ENCODE results near the gene FBXW11.
"Not testable (repeated sequence)": the region's sequence is repeated elsewhere in the genome, so short reads cannot be mapped to it uniquely, and the experiment has no call there.

FBXW11 gene

GRCh38 chr5:171979606-171980005 is 26.8 kb downstream of the FBXW11 start:
- no peak for DNase-seq

DNA sequence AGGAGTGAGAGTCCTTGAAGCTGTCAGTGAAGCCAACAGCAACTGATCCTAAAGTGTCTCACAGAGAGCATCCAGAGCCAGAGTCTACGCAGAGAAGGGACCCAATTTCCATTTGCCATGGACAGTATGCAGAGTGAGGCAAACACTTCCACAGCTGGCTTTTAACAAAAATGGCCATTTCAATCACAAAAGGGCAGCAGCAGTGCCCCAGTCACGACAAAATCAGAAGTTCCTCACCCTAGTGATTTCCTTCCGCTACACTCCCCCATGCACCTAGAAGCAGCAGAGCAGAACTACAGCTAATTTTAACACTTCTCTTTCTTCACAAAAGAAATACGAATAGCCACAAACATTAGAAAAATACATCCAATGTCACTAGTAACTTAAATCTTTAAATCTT is 27.9 kb downstream of the FBXW11 start:
- no peak for DNase-seq

DNA sequence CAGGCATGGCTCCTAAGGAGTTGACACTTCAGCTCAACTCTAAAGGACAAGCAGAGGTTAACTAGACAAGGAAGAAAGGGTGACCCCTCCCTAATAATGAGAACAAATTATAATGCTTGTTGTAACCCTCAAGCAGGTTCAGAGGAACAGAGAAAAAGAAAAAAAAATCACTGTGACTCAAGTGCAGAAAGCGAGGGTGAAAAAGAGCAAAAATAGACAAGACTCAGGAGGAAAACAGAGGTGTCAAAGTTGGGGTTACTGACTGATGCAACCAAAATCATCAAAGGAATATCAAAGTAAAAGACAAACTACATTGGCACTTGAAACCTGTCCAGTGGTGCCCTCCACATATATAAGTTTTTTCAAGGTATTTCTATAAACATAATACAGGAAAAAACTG is 28.4 kb downstream of the FBXW11 start:
- no peak for DNase-seq

- DNase-seq = not testable (repeated sequence)
Measured at GRCh38 chr5:171977244-171977950, 29.0 kb downstream of the FBXW11 start.

GRCh38 chr5:171975877-171976667 is 30.4 kb downstream of the FBXW11 start:
- DNase-seq = no peak

DNA sequence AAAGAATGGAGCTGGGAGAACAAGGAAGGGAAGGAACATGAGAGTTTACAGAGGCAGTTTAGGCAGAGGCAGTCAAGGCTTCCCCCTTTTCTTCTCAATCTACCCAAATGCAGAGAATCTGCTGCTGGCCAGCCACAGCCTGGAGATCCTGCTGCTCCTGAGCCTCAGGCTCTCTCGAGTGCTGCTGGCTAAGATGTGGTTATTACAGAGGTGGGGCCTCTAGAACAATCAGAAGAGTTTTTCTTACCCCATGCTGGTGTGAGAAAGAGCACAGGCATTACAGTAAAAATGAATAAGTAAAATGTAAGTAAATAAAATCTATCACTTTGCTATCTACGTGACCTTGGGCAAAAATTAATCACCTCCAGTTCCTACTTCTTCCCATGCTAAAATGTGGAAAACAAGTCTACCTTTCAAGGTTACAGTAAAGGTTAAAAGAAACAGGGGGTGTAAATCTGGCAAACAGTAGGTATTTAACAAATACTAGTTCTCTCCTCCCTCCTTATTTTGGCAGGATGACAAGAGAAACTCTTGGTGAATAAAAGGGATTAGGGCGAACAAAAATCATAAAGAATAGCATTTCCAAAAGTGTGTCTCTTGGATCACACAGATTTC is 31.1 kb downstream of the FBXW11 start:
- no peak for DNase-seq

- DNase-seq = no peak
Measured at GRCh38 chr5:171970826-171971225, 35.6 kb downstream of the FBXW11 start.

DNA sequence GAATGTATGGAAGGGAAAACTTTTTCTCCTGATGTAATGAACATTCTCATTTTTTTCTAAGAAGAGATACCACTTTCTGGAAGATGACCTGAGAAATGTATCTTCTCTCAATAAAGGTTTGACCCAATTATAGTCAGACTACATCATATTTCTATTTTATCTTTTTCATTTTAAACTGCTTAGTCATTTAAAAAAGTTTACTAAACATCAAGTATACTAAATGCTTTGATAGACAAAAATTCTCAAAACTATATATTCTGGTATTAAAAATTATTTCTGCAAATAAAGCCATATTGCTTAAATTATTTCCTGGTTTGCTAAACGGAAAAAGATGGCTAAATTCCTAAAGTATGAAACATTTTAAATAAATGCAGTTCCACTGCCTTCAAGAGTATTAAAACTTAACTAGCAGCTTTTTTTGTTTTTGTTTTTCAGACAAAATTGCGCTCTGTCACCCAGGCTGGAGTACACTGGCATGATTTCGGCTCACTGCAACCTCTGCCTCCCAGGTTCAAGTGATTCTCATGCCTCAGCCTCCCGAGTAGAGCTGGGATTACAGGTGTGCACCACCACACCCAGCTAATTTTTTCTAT is 37.1 kb downstream of the FBXW11 start:
- no peak for DNase-seq

GRCh38 chr5:171968531-171968930 is 37.9 kb downstream of the FBXW11 start:
- DNase-seq = no peak

DNA sequence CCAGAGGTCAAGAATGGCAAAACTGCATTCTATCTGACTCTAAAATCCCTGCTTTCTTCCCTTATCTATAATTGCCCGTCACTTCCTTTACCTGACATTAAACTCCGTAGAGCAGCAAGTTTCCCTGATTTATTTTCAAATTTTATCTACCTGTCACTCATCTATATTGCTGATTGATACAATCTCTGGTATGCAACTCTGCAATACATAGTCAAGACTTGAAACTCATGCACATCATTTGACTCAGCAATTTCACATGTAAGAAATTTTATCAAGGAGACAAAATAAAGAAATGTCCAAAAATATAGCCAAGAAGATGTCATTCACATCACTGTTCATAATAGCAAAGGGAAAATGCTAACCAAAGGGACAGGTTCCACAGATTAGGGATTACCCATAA is 39.5 kb downstream of the FBXW11 start:
- DNase-seq = no peak

- no peak for DNase-seq
Measured at GRCh38 chr5:171966270-171966669, 40.2 kb downstream of the FBXW11 start.

- DNase-seq = no peak
Measured at GRCh38 chr5:171965745-171966144, 40.7 kb downstream of the FBXW11 start.

GRCh38 chr5:171963416-171963815 is 43.0 kb downstream of the FBXW11 start:
- no peak for DNase-seq

- DNase-seq = no peak
Measured at GRCh38 chr5:171961117-171961516, 45.3 kb downstream of the FBXW11 start.

GRCh38 chr5:171957591-171958251 is 48.7 kb downstream of the FBXW11 start:
- no peak for DNase-seq

DNA sequence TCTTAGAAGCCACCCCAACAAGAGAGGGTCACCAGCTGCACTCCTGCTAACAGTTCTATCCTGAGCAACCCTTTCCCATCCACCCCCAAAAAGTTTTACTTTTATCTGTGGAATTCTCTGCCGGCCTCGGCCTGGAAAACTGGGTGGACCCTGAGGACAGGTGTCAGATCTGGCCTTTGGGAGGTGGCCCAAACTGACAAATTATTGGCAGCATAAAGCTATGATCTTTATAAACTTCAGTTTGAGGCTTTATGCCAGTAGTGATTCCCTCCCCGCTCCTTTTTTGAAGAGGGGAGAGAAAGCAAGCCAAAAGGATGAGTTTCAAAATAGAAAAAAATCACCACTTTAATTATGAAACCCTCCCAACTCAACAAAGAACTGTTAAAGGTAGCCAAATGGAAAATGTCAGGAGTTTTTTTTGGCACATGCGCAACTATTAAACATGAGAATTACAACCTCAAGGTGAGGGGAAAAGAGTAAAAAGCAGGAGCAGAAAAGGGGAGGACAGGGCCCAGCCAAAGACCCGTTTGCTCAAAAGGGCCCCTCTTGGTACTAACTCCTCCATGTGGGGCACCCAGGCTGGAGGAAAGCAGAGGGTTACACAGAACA is 49.4 kb downstream of the FBXW11 start:
- DNase-seq = no peak

DNA sequence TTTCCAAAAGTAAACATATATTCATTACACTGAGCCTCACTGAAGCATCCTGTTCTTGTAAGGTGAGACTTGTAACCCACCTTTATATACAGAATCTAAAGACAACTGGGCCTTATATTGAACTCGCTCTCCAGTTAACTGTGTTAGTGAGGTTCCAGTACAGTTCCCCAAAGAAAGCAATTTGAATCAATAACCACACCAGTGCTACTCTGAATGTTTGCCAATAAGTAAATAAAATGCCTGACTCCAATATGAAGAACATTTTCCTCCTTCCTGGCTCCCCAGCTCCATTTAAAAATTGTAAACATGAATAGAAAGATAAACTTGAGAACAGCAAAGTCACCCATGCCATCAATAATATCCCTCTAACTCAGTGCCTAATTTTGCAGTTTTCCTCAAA is 50.1 kb downstream of the FBXW11 start:
- no peak for DNase-seq

GRCh38 chr5:171955761-171956160 is 50.7 kb downstream of the FBXW11 start:
- no peak for DNase-seq

DNA sequence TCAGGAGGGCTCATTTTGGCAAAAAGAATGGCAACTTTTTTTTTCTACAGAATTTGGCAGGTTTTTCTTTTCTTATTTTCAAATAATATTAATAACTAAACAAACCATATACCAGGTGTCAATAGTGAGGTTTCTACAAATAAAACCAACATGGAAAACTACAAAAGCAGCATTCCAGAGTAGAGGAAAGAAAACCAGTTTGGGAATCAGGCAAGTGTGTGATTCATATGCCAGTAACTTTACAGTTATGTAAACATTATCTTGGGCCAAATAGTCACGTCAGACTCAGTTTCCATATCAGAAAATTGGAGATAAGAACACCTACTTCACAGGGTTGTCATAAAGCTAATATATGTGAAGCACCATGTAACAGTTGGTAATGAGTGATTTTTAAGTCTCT is 51.7 kb downstream of the FBXW11 start:
- no peak for DNase-seq

DNA sequence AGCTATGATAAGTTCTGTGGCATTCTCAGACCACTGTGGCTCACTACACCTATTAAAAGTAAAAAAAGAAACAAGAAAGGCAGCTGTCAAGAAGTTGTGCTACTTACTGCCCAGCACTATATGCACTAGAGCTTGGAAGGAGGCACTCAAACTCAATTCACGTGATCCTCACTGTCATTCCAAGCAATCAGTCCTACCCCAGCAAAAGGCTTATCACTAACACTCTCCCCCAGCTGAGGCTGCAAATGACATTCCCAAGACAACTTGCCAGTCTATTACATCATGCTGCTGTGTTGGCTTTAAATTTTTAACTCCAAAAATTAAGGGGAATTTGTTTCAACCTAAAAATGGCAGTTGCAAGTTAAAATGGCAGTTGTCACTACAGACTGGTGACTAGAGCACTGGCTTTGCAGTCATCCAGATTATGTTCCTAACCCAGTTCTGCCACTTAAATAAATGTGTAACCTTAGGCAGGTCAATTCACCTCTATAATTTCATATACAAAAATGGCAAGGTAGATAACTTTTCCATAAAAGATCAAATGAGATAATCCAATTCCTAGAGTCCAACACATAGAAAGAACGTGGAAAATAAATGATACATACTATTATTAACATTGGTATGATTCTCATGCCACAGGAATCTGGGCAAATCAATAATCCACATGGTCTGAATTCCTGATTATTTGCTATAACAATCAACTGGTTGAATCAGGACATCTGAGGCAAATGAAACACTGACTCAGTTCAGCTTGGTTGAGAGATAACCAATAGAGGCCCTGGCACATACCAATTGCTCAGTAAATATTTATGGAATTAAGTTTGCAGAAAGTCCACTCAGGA is 52.4 kb downstream of the FBXW11 start:
- no peak for DNase-seq

DNA sequence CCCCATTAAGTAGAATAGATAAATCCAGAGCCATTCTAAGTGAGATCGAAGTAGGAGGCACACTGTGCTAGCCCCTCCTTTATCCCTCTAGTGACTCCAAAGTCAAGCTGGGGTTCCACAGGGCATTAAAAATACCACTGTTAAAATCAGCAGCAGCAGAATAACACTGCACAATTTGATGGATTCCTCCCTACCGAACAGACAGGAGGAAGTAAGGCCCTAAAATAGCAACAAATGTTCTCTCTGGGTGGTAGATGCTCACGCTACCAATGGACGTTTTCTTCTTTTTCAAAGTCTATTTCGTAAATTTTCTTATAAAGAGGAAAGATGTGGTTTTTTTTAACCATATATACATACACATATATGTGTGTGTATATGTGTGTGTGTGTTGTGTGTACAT is 54.4 kb downstream of the FBXW11 start:
- no peak for DNase-seq

GRCh38 chr5:171951218-171951617 is 55.2 kb downstream of the FBXW11 start:
- no peak for DNase-seq
